ENCODE results near the gene SPI1.

GRCh38 chr11:47366020-47366490 is 12.3 kb downstream of the SPI1 start:
- TF ChIP-seq YY1 (IDR thresholded peaks at IDR 0.05; ENCODE audit: insufficient read depth, insufficient read length) (no peak), ZNF274 (IDR thresholded peaks at IDR 0.05; ENCODE audit: low read depth, low read length) (no peak)

All from NT2/D1 (cell line).